Lung (tissue), 12 donors: ENCODE results near the gene IQSEC1. TPM values are rescaled to one million over a fixed set of nuclear protein-coding genes. Genes with fewer than 3 reads are reported as not detected.
A peak's percentile ranks its signal among the peaks of the same experiment; 100 is the strongest.

ENCODE experiments used
- ATAC-seq: fragments of 200-7000 bp; cut with Tn5 transposase; one replicate; pipeline ENCODE4 v1.9.1; 2020; ENCODE audit warnings: moderate number of reproducible peaks; ENCODE audit not compliant: insufficient read depth, low FRiP score
- DNase-seq, 3 donors: peaks; one replicate each; pipeline ENCODE4 v3.0.0-alpha.2; 2013 to 2017
- H3K27ac ChIP-seq, 2 donors: one replicate each; pipeline ENCODE4 v1.5.1; 2013; ENCODE audit warnings: mild to moderate bottlenecking in 2 of 2, moderate library complexity in 2 of 2, control low read depth in 1 of 2, inconsistent platforms in 1 of 2, low read depth in 1 of 2, low read length in 1 of 2
- H3K27me3 ChIP-seq, 3 donors: one replicate each; pipeline ENCODE4 v1.5.1; 2013; ENCODE audit warnings: low read length in 2 of 3; ENCODE audit not compliant: control insufficient read depth in 3 of 3, insufficient read depth in 3 of 3
- H3K36me3 ChIP-seq, 4 donors: one replicate each; pipeline ENCODE4 v1.5.1; 2013; ENCODE audit warnings: low read length in 4 of 4, mild to moderate bottlenecking in 1 of 4, moderate library complexity in 1 of 4; ENCODE audit not compliant: control insufficient read depth in 4 of 4, insufficient read depth in 4 of 4
- H3K4me1 ChIP-seq, 5 donors: one replicate each; pipeline ENCODE4 v1.5.1; 2013; ENCODE audit warnings: low read length in 5 of 5, mild to moderate bottlenecking in 2 of 5, moderate library complexity in 1 of 5; ENCODE audit not compliant: control insufficient read depth in 5 of 5, insufficient read depth in 5 of 5
- H3K4me3 ChIP-seq: one replicate; pipeline ENCODE4 v1.5.1; 2013; ENCODE audit warnings: mild to moderate bottlenecking, control low read depth, moderate library complexity
- H3K9ac ChIP-seq, 2 donors: one replicate each; pipeline ENCODE4 v1.5.1; 2013; ENCODE audit warnings: low read length in 2 of 2, control low read depth in 1 of 2; ENCODE audit not compliant: insufficient read depth in 1 of 2
- H3K9me3 ChIP-seq, 4 donors: one replicate each; pipeline ENCODE4 v1.5.1; 2013; ENCODE audit warnings: low read length in 3 of 4, mild to moderate bottlenecking in 1 of 4, moderate library complexity in 1 of 4; ENCODE audit not compliant: control insufficient read depth in 4 of 4, insufficient read depth in 3 of 4
- WGBS, 2 donors: extraction: QIAGEN DNeasy Blood & Tissue Kit; methylation state at CpG; one replicate each; pipeline ENCODE4 v1.1.7; 2013; 5-methylcytosine and 5-hydroxymethylcytosine counted together
- polyA plus RNA-seq, 2 donors: library from polyadenylated mRNA; stranded (reverse); fragments of 200-250 nt; gene quantifications; one replicate each; pipeline ENCODE4 v1.2.1, GENCODE V29; 2013
- total RNA-seq, 2 donors: library from RNA; depleted of rRNA in 1 of 2; stranded (reverse); fragments of >200 nt in 1 of 2; gene quantifications; one replicate each; pipeline ENCODE4 v1.2.1, GENCODE V29; 2014 to 2021
- TF ChIP-seq, protein P1 (sequence below): IDR thresholded peaks from 2 replicates; pipeline ENCODE4 v1.5.1; 2012; ENCODE audit warnings: mild to moderate bottlenecking; ENCODE audit errors: control extremely low read depth, extremely low read depth
- donor health status: control.
- donor health status: control.
- donor health status: Bipolar disorder and iron deficiency.
- donor health status: healthy.
- donor health status: DM: yes; HTN: yes; CAD: no.

The IQSEC1 gene
- total and polyA plus RNA-seq, 4 donors = 13.9 to 69.1 (median 31.1) TPM

DNA sequence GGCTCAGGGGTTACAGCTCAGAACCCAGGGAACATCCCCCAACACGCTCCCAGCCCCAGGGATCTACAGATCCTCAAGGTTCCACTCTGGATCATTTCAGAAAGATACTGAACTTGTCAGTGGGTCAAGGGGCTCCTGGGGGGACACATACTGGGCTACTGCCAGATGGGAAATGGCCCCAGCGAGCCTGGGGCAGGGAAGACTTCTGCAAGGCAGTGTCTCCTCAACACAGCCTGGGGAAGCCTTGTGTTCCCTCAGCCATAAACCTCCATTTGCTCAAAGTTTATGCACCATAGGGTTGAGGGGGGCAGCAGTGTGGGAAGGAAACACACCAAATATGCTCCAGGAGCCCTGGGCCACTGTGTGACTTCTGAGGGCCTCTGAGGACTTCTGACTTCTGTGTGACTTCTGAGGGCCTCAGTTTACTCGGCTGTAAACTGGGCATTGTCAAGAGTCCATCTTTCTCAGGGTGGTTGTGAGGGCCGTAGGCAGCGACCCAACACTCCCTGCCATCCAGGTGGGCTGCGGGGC, 58.4 kb downstream of the IQSEC1 start:
- no peaks in the 10 kb centered on the region for H3K27me3 ChIP-seq
- peak overlapping the region in 1 of 2 donors; percentile 88 for H3K27ac ChIP-seq
- H3K9ac ChIP-seq = no peak overlapping the region
- DNase-seq (no peak), ATAC-seq (no peak)
- H3K36me3 ChIP-seq = no peaks in the 10 kb centered on the region
- peaks cover 5 to 36% (median 28%) of the 10 kb centered on the region in 5 donors for H3K4me1 ChIP-seq
- WGBS, 2 donors = 38 to 70% methylated on average over 6 of the region's 6 CpGs
- H3K9me3 ChIP-seq = no peaks in the 10 kb centered on the region
- TF ChIP-seq, protein P1, sequence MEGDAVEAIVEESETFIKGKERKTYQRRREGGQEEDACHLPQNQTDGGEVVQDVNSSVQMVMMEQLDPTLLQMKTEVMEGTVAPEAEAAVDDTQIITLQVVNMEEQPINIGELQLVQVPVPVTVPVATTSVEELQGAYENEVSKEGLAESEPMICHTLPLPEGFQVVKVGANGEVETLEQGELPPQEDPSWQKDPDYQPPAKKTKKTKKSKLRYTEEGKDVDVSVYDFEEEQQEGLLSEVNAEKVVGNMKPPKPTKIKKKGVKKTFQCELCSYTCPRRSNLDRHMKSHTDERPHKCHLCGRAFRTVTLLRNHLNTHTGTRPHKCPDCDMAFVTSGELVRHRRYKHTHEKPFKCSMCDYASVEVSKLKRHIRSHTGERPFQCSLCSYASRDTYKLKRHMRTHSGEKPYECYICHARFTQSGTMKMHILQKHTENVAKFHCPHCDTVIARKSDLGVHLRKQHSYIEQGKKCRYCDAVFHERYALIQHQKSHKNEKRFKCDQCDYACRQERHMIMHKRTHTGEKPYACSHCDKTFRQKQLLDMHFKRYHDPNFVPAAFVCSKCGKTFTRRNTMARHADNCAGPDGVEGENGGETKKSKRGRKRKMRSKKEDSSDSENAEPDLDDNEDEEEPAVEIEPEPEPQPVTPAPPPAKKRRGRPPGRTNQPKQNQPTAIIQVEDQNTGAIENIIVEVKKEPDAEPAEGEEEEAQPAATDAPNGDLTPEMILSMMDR = no peak
- no peak overlapping the region for H3K4me3 ChIP-seq

DNA sequence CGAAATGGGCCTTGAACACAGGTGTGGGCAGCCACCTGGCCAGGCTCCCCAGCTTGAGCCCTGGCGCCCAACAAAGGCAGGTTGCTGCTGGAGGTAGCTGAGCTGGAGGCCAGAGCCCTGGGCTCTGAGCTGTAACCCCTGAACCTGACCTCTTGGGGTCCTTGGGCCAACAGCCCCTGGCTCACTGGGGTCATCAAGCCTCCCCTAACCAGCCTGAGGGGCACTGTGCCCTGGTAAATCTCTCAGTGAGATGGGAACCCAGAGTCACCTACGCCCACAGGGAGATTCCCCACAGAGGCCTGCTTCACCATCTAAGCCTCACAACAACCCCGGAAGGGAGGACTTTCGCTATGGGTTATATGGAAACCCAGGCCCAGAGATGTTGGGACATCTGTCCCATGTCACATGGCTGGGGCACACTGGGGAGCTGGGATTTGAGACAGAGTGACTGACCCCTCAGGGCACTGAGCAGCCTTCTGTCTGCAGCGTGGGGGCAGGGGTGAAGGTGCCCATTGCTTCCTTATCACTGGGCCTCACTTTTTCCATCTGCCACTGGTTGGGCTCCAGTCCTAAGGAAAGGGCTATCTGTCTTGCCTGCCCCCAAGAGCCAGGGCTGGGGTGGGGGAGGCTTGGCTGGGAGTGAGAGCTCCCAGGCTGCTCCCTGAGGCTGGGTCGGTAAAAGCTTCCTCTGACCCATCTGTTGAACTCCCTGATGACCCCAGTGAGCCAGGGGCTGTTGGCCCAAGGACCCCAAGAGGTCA, 59.1 kb downstream of the IQSEC1 start:
- Histone ChIP-seq H3K4me1 (peaks cover 3 to 32% (median 23%) of the 10 kb centered on the region in 5 donors), H3K27ac (peak overlapping the region in 1 of 2 donors; percentile 88), H3K9me3 (no peaks in the 10 kb centered on the region), H3K9ac (no peak overlapping the region), H3K36me3 (no peaks in the 10 kb centered on the region), H3K27me3 (no peaks in the 10 kb centered on the region), H3K4me3 (no peak overlapping the region)
- DNase-seq (no peak), ATAC-seq (no peak)
- 83 to 85% methylated on average over 7 of the region's 7 CpGs for WGBS, 2 donors
- TF ChIP-seq, protein P1 = no peak

DNA sequence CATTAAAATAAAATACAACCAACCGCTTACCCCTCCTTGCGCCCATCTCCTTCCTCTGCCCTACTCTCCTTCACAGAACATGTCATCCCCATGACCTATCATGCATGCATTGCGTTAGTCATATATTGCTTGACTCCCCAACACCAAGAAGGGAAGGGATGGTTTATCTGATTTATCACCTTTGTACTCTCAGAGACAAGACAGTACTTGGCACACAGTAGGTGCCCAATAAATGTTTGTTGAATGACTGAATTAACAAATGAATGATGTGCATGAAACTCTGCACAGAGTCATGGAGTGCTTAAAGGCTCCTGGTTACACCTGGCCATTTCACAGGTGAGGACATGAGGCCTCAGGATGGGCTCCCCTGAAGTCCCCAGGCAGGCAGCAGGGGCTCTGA, 59.7 kb downstream of the IQSEC1 start:
- peaks cover 0 to 35% (median 17%) of the 10 kb centered on the region in 5 donors for H3K4me1 ChIP-seq
- TF ChIP-seq, protein P1 = no peak
- H3K27me3 ChIP-seq = no peaks in the 10 kb centered on the region
- WGBS, 2 donors = 95 to 96% methylated on average over 3 of the region's 3 CpGs
- no peak overlapping the region for H3K4me3 ChIP-seq
- ATAC-seq (no peak), DNase-seq (no peak)
- H3K9ac ChIP-seq = no peak overlapping the region
- no peaks in the 10 kb centered on the region for H3K36me3 ChIP-seq
- no peaks in the 10 kb centered on the region for H3K9me3 ChIP-seq
- H3K27ac ChIP-seq = peak overlapping the region in 1 of 2 donors; percentile 42
